OCI-LY7 (cell line): ENCODE results near the gene RGR.

Experiments used
- CTCF ChIP-seq: fragments of 200-600 bp; sonication (generic); conservative IDR thresholded peaks from 2 replicates; pipeline ENCODE4 v1.5.1; 2014; ENCODE audit warnings: mild to moderate bottlenecking, antibody characterized with exemption, low read length, moderate library complexity, mixed read lengths
- EZH2phosphoT487 ChIP-seq: fragments of 200-600 bp; sonication (generic); IDR thresholded peaks from 2 replicates; pipeline ENCODE4 v1.6.1; 2018; ENCODE audit warnings: low read depth, borderline replicate concordance, mild to moderate bottlenecking, mixed run types, antibody characterized with exemption, low read length, moderate library complexity, mixed read lengths

- TF ChIP-seq CTCF = no peak
- no peak for TF ChIP-seq EZH2phosphoT487
Observed at GRCh38 chr10:84211566-84211965, 33.3 kb upstream of the RGR start.
